HEK293 (cell line): ENCODE measurements around the gene PLCL1.

Experiments
- CTCF ChIA-PET: fragments of 350-600 bp; formaldehyde crosslinking; extraction: SDS; loops from one replicate; lab custom pipeline; 2021; ENCODE audit warnings: antibody characterized with exemption; lab: Yijun Ruan, JAX
- POLR2A ChIA-PET: fragments of 300-600 bp; formaldehyde crosslinking; extraction: SDS; loops from one replicate; lab custom pipeline; 2020; ENCODE audit warnings: antibody characterized with exemption, inconsistent platforms; lab: Yijun Ruan, JAX
- H3K27ac ChIP-seq: fragments of 200-500 bp; sonication (Bioruptor generic); 2 replicates; pipeline ENCODE4 v1.5.1; 2014; ENCODE audit warnings: low read depth, low read length, control low read depth, inconsistent platforms; ENCODE audit errors: extremely low read depth
- H3K36me3 ChIP-seq, 2 experiments: fragments of 200-500 bp in 1 of 2; sonication (Bioruptor generic) in 1 of 2; 1 replicate in 1 of 2; 2 replicates in 1 of 2; pipeline ENCODE4 v1.5.1; 2014 to 2017; ENCODE audit warnings: inconsistent platforms in 2 of 2, low read length in 2 of 2; ENCODE audit not compliant: control insufficient read depth in 2 of 2, insufficient read depth in 1 of 2
- H3K4me1 ChIP-seq: fragments of 200-500 bp; sonication (Bioruptor generic); 2 replicates; pipeline ENCODE4 v1.5.1; 2014; ENCODE audit warnings: mild to moderate bottlenecking, low read length, inconsistent platforms; ENCODE audit not compliant: control insufficient read depth, insufficient read depth
- H3K4me3 ChIP-seq: 2 replicates; pipeline ENCODE4 v1.5.1; 2011; ENCODE audit warnings: low read depth, mild to moderate bottlenecking, control low read depth, low read length, moderate library complexity
- H3K9me3 ChIP-seq: fragments of 200-500 bp; sonication (Bioruptor generic); 2 replicates; pipeline ENCODE4 v1.5.1; 2014; ENCODE audit warnings: low read depth, low read length, inconsistent platforms; ENCODE audit not compliant: control insufficient read depth, insufficient read depth
- KLF1 ChIP-seq: fragments of 450-650 bp; formaldehyde crosslinking; IDR thresholded peaks from 2 replicates; pipeline ENCODE4 v1.5.1; 2016; ENCODE audit warnings: missing biosample characterization, missing genetic modification characterization
- MYNN ChIP-seq: fragments of 450-650 bp; formaldehyde crosslinking; IDR thresholded peaks from 2 replicates; pipeline ENCODE4 v1.5.1; 2016; ENCODE audit warnings: missing biosample characterization, missing genetic modification characterization, borderline replicate concordance
- SCRT1 ChIP-seq: fragments of 450-650 bp; formaldehyde crosslinking; IDR thresholded peaks from 2 replicates; pipeline ENCODE4 v1.5.1; 2016; ENCODE audit warnings: missing biosample characterization, missing genetic modification characterization, borderline replicate concordance
- ZFP69B ChIP-seq: fragments of 450-650 bp; formaldehyde crosslinking; IDR thresholded peaks from 2 replicates; pipeline ENCODE4 v1.5.1; 2016; ENCODE audit warnings: missing biosample characterization, missing genetic modification characterization
- ZNF174 ChIP-seq: fragments of 450-650 bp; formaldehyde crosslinking; IDR thresholded peaks from 2 replicates; pipeline ENCODE4 v1.5.0; 2017; ENCODE audit warnings: missing biosample characterization, mild to moderate bottlenecking, missing genetic modification characterization
- ZNF221 ChIP-seq: fragments of 450-650 bp; formaldehyde crosslinking; IDR thresholded peaks from 2 replicates; pipeline ENCODE4 v1.5.1; 2017; ENCODE audit warnings: missing biosample characterization, missing genetic modification characterization, borderline replicate concordance
- ZNF239 ChIP-seq: fragments of 450-650 bp; formaldehyde crosslinking; IDR thresholded peaks from 2 replicates; pipeline ENCODE4 v1.5.1; 2016; ENCODE audit warnings: missing biosample characterization, missing genetic modification characterization
- ZNF324 ChIP-seq: fragments of 450-650 bp; formaldehyde crosslinking; IDR thresholded peaks from 2 replicates; pipeline ENCODE4 v1.5.1; 2016; ENCODE audit warnings: missing biosample characterization, missing genetic modification characterization
- ZNF335 ChIP-seq: fragments of 450-650 bp; formaldehyde crosslinking; conservative IDR thresholded peaks from 2 replicates; pipeline ENCODE4 v1.5.1; 2016; ENCODE audit warnings: missing biosample characterization, missing genetic modification characterization
- ZNF391 ChIP-seq: fragments of 450-650 bp; formaldehyde crosslinking; IDR thresholded peaks from 2 replicates; pipeline ENCODE4 v1.5.1; 2016; ENCODE audit warnings: low read depth, missing biosample characterization, missing genetic modification characterization, borderline replicate concordance
- ZNF404 ChIP-seq: fragments of 450-650 bp; formaldehyde crosslinking; IDR thresholded peaks from 2 replicates; pipeline ENCODE4 v1.5.1; 2017; ENCODE audit warnings: missing biosample characterization, missing genetic modification characterization
- ZNF48 ChIP-seq: fragments of 450-650 bp; formaldehyde crosslinking; IDR thresholded peaks from 2 replicates; pipeline ENCODE4 v1.5.1; 2016; ENCODE audit warnings: missing biosample characterization, missing genetic modification characterization
- ZNF544 ChIP-seq: fragments of 450-650 bp; formaldehyde crosslinking; IDR thresholded peaks from 2 replicates; pipeline ENCODE4 v1.5.0; 2017; ENCODE audit warnings: missing biosample characterization, missing genetic modification characterization
- ZNF585B ChIP-seq: fragments of 450-650 bp; formaldehyde crosslinking; IDR thresholded peaks from 2 replicates; pipeline ENCODE4 v1.5.1; 2016; ENCODE audit warnings: missing biosample characterization, missing genetic modification characterization
- TF ChIP-seq, protein P1 (sequence below): fragments of 450-650 bp; formaldehyde crosslinking; IDR thresholded peaks from 2 replicates; pipeline ENCODE4 v1.5.1; 2016; ENCODE audit warnings: missing biosample characterization, missing genetic modification characterization
- TF ChIP-seq, protein P2 (sequence below): fragments of 450-650 bp; formaldehyde crosslinking; IDR thresholded peaks from 2 replicates; pipeline ENCODE4 v1.5.1; 2016; ENCODE audit warnings: missing biosample characterization, missing genetic modification characterization
- TF ChIP-seq, protein P3 (sequence below): fragments of 450-650 bp; formaldehyde crosslinking; IDR thresholded peaks from 2 replicates; pipeline ENCODE4 v1.5.0; 2017; ENCODE audit warnings: missing biosample characterization, missing genetic modification characterization, borderline replicate concordance
- TF ChIP-seq, protein P4 (sequence below): fragments of 450-650 bp; formaldehyde crosslinking; IDR thresholded peaks from 2 replicates; pipeline ENCODE4 v1.5.1; 2017; ENCODE audit warnings: missing biosample characterization, missing genetic modification characterization
- TF ChIP-seq, protein P5 (sequence below): fragments of 450-650 bp; formaldehyde crosslinking; IDR thresholded peaks from 2 replicates; pipeline ENCODE4 v1.5.1; 2016; ENCODE audit warnings: missing biosample characterization, missing genetic modification characterization

PLCL1 gene

DNA sequence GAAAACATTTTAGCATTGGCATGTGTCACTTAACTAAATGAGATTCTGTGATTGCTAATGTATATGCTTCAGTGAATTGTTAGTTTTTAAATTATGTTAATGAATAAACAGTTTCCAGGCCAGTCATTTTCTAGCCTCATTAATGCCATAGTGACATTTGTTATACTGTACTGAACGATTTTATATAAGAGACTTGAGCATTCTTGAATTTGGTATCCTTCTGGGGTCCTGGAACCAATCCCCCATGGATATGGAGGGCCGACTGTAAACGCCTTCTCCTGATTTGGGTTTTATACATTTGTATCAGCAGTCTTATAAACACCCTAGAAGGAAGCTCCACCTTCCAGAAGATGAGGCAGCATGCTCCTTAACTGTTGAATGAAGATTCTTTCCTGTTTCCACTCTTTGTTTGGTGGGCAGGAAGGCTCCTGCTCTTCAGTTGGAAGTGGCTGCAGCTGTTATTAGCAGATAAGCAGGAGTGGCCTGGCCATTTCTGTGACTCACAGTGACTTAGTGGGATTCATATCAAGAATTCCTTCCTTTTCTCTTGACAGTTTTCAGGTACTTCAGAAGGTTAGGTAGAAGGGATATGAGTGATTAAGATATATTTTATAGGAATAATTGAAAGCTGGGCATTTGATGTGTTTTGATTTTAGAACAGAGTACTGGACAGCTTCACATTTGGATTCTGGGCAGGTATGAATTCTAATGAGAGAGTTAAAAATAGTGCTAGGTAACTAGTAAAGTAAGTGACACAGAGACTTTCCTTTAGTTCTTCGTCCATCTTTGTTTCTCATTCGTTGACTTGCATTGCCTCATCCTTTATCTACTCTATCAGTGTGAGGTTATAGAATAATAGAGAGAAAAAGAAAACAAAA is 124.9 kb downstream of the PLCL1 start (continued):
- TF ChIP-seq, protein P1, sequence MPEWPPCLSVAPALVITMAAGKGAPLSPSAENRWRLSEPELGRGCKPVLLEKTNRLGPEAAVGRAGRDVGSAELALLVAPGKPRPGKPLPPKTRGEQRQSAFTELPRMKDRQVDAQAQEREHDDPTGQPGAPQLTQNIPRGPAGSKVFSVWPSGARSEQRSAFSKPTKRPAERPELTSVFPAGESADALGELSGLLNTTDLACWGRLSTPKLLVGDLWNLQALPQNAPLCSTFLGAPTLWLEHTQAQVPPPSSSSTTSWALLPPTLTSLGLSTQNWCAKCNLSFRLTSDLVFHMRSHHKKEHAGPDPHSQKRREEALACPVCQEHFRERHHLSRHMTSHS (tag by site-specific recombination), result no peak
- TF ChIP-seq, protein P2, sequence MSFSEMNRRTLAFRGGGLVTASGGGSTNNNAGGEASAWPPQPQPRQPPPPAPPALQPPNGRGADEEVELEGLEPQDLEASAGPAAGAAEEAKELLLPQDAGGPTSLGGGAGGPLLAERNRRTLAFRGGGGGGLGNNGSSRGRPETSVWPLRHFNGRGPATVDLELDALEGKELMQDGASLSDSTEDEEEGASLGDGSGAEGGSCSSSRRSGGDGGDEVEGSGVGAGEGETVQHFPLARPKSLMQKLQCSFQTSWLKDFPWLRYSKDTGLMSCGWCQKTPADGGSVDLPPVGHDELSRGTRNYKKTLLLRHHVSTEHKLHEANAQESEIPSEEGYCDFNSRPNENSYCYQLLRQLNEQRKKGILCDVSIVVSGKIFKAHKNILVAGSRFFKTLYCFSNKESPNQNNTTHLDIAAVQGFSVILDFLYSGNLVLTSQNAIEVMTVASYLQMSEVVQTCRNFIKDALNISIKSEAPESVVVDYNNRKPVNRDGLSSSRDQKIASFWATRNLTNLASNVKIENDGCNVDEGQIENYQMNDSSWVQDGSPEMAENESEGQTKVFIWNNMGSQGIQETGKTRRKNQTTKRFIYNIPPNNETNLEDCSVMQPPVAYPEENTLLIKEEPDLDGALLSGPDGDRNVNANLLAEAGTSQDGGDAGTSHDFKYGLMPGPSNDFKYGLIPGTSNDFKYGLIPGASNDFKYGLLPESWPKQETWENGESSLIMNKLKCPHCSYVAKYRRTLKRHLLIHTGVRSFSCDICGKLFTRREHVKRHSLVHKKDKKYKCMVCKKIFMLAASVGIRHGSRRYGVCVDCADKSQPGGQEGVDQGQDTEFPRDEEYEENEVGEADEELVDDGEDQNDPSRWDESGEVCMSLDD (tag by site-specific recombination), result no peak
- TF ChIP-seq ZNF48 (tag by site-specific recombination) (no peak), SCRT1 (tag by site-specific recombination) (no peak), ZNF585B (tag by site-specific recombination) (no peak), ZNF335 (tag by site-specific recombination) (no peak), ZNF324 (tag by site-specific recombination) (no peak)
- TF ChIP-seq, protein P3, sequence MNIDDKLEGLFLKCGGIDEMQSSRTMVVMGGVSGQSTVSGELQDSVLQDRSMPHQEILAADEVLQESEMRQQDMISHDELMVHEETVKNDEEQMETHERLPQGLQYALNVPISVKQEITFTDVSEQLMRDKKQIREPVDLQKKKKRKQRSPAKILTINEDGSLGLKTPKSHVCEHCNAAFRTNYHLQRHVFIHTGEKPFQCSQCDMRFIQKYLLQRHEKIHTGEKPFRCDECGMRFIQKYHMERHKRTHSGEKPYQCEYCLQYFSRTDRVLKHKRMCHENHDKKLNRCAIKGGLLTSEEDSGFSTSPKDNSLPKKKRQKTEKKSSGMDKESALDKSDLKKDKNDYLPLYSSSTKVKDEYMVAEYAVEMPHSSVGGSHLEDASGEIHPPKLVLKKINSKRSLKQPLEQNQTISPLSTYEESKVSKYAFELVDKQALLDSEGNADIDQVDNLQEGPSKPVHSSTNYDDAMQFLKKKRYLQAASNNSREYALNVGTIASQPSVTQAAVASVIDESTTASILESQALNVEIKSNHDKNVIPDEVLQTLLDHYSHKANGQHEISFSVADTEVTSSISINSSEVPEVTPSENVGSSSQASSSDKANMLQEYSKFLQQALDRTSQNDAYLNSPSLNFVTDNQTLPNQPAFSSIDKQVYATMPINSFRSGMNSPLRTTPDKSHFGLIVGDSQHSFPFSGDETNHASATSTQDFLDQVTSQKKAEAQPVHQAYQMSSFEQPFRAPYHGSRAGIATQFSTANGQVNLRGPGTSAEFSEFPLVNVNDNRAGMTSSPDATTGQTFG (tag by site-specific recombination), result no peak

DNA sequence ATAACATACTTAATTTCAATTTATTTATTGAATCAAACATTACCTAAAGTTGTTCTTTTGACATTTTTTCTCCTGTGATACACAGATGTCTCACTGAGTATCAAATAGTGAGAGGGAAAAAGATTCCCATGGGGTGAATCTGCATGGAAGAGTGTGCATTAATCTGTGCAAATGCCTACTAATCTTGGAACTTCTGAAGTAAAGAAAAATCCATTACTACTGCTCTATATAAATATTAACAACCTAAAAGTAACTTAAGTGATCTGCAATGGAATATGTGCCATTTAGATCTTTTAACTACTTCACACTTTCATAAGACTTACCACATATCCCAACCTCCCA is 125.5 kb downstream of the PLCL1 start:
- ChIA-PET POLR2A (no interaction called here), CTCF (no interaction called here)
- Histone ChIP-seq H3K36me3 (no peaks in the 10 kb centered on the region), H3K9me3 (no peaks in the 10 kb centered on the region), H3K27ac (no peak overlapping the region), H3K4me3 (no peak overlapping the region), H3K4me1 (peaks cover 4% of the 10 kb centered on the region; the same call in 1 of the 2 replicates)
- TF ChIP-seq, protein P4, sequence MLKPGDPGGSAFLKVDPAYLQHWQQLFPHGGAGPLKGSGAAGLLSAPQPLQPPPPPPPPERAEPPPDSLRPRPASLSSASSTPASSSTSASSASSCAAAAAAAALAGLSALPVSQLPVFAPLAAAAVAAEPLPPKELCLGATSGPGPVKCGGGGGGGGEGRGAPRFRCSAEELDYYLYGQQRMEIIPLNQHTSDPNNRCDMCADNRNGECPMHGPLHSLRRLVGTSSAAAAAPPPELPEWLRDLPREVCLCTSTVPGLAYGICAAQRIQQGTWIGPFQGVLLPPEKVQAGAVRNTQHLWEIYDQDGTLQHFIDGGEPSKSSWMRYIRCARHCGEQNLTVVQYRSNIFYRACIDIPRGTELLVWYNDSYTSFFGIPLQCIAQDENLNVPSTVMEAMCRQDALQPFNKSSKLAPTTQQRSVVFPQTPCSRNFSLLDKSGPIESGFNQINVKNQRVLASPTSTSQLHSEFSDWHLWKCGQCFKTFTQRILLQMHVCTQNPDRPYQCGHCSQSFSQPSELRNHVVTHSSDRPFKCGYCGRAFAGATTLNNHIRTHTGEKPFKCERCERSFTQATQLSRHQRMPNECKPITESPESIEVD, result no peak
- TF ChIP-seq, protein P5, sequence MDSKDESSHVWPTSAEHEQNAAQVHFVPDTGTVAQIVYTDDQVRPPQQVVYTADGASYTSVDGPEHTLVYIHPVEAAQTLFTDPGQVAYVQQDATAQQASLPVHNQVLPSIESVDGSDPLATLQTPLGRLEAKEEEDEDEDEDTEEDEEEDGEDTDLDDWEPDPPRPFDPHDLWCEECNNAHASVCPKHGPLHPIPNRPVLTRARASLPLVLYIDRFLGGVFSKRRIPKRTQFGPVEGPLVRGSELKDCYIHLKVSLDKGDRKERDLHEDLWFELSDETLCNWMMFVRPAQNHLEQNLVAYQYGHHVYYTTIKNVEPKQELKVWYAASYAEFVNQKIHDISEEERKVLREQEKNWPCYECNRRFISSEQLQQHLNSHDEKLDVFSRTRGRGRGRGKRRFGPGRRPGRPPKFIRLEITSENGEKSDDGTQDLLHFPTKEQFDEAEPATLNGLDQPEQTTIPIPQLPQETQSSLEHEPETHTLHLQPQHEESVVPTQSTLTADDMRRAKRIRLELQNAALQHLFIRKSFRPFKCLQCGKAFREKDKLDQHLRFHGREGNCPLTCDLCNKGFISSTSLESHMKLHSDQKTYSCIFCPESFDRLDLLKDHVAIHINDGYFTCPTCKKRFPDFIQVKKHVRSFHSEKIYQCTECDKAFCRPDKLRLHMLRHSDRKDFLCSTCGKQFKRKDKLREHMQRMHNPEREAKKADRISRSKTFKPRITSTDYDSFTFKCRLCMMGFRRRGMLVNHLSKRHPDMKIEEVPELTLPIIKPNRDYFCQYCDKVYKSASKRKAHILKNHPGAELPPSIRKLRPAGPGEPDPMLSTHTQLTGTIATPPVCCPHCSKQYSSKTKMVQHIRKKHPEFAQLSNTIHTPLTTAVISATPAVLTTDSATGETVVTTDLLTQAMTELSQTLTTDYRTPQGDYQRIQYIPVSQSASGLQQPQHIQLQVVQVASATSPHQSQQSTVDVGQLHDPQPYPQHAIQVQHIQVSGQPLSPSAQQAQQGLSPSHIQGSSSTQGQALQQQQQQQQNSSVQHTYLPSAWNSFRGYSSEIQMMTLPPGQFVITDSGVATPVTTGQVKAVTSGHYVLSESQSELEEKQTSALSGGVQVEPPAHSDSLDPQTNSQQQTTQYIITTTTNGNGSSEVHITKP (tag by site-specific recombination), result no peak
- no peak for TF ChIP-seq ZNF404 (tag by site-specific recombination)
- no peak for TF ChIP-seq ZNF239 (tag by site-specific recombination)
- no peak for TF ChIP-seq ZNF544
- TF ChIP-seq KLF1 (tag by site-specific recombination), result no peak
- TF ChIP-seq MYNN (tag by site-specific recombination), result no peak
- TF ChIP-seq ZFP69B (tag by site-specific recombination), result no peak
- TF ChIP-seq ZNF221 (tag by site-specific recombination), result no peak
- no peak for TF ChIP-seq ZNF391
- no peak for TF ChIP-seq ZNF174
